ENCODE results near the gene ADCK1.

DNA sequence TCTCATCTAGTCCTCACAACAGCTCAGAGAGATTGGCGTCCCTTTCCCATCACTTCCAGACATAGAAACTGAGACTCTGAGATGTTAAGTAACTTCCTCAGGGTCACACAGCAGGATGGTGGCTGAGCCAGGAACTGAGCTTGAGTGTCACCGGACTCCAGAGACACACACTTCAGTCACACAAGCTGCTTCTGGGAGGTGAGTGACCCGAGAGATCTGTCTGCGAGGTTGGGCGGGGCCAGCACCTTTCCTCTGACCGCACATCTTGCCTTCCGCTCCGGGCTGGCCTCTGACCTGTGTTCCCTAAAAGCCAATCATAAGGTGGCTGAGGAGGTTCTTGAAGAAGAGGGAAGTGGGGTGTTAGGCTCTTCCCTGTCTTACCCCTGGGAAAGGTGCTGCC is 72.2 kb downstream of the ADCK1 start:
- TF ChIP-seq, protein P1, sequence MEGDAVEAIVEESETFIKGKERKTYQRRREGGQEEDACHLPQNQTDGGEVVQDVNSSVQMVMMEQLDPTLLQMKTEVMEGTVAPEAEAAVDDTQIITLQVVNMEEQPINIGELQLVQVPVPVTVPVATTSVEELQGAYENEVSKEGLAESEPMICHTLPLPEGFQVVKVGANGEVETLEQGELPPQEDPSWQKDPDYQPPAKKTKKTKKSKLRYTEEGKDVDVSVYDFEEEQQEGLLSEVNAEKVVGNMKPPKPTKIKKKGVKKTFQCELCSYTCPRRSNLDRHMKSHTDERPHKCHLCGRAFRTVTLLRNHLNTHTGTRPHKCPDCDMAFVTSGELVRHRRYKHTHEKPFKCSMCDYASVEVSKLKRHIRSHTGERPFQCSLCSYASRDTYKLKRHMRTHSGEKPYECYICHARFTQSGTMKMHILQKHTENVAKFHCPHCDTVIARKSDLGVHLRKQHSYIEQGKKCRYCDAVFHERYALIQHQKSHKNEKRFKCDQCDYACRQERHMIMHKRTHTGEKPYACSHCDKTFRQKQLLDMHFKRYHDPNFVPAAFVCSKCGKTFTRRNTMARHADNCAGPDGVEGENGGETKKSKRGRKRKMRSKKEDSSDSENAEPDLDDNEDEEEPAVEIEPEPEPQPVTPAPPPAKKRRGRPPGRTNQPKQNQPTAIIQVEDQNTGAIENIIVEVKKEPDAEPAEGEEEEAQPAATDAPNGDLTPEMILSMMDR (IDR thresholded peaks at IDR 0.05), result no peak
- TF ChIP-seq, protein P2, sequence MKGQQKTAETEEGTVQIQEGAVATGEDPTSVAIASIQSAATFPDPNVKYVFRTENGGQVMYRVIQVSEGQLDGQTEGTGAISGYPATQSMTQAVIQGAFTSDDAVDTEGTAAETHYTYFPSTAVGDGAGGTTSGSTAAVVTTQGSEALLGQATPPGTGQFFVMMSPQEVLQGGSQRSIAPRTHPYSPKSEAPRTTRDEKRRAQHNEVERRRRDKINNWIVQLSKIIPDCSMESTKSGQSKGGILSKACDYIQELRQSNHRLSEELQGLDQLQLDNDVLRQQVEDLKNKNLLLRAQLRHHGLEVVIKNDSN (CRISPR knock-in tag; IDR thresholded peaks at IDR 0.05), result no peak
- TF ChIP-seq, protein P3, sequence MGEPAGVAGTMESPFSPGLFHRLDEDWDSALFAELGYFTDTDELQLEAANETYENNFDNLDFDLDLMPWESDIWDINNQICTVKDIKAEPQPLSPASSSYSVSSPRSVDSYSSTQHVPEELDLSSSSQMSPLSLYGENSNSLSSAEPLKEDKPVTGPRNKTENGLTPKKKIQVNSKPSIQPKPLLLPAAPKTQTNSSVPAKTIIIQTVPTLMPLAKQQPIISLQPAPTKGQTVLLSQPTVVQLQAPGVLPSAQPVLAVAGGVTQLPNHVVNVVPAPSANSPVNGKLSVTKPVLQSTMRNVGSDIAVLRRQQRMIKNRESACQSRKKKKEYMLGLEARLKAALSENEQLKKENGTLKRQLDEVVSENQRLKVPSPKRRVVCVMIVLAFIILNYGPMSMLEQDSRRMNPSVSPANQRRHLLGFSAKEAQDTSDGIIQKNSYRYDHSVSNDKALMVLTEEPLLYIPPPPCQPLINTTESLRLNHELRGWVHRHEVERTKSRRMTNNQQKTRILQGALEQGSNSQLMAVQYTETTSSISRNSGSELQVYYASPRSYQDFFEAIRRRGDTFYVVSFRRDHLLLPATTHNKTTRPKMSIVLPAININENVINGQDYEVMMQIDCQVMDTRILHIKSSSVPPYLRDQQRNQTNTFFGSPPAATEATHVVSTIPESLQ (CRISPR knock-in tag; IDR thresholded peaks at IDR 0.05), result no peak
- TF ChIP-seq, protein P4, sequence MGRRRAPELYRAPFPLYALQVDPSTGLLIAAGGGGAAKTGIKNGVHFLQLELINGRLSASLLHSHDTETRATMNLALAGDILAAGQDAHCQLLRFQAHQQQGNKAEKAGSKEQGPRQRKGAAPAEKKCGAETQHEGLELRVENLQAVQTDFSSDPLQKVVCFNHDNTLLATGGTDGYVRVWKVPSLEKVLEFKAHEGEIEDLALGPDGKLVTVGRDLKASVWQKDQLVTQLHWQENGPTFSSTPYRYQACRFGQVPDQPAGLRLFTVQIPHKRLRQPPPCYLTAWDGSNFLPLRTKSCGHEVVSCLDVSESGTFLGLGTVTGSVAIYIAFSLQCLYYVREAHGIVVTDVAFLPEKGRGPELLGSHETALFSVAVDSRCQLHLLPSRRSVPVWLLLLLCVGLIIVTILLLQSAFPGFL (CRISPR knock-in tag; IDR thresholded peaks at IDR 0.05; ENCODE audit: borderline replicate concordance), result no peak

Measured in WTC11 (cell line).